ENCODE results near the gene PIWIL1.

- no peak for TF ChIP-seq EZH2 (IDR thresholded peaks at IDR 0.05; ENCODE audit: borderline replicate concordance, low read depth, low read length, severe bottlenecking)
- no peak for TF ChIP-seq POLR2A (IDR thresholded peaks at IDR 0.05; ENCODE audit: low read depth, low read length)
- no peak for TF ChIP-seq CTCF (IDR thresholded peaks at IDR 0.05; ENCODE audit: extremely low read depth in 1 of 2, insufficient read depth in 1 of 2, low read depth in 1 of 2, low read length in 2 of 2)
- TF ChIP-seq JUN (IDR thresholded peaks at IDR 0.05; ENCODE audit: borderline replicate concordance, insufficient read depth, insufficient read length, low read depth) = no peak
- TF ChIP-seq FOS (IDR thresholded peaks at IDR 0.05; ENCODE audit: borderline replicate concordance, insufficient read depth, low read length) = no peak
- TF ChIP-seq POLR2AphosphoS5 (IDR thresholded peaks at IDR 0.05; ENCODE audit: insufficient read depth, low read depth, low read length) = no peak
- TF ChIP-seq GATA2 (IDR thresholded peaks at IDR 0.05; ENCODE audit: insufficient read depth, insufficient read length, low read depth, low read length) = no peak
- TF ChIP-seq MAX (IDR thresholded peaks at IDR 0.05; ENCODE audit: insufficient read depth, insufficient read length) = no peak
Measured at GRCh38 chr12:130288691-130289090, 49.0 kb upstream of the PIWIL1 start.

Measured in endothelial cell of umbilical vein (primary cell).